ENCODE measurements around the gene TADA2A.
A peak's percentile ranks its signal among the peaks of the same experiment; 100 is the strongest.

Gene TADA2A

DNA sequence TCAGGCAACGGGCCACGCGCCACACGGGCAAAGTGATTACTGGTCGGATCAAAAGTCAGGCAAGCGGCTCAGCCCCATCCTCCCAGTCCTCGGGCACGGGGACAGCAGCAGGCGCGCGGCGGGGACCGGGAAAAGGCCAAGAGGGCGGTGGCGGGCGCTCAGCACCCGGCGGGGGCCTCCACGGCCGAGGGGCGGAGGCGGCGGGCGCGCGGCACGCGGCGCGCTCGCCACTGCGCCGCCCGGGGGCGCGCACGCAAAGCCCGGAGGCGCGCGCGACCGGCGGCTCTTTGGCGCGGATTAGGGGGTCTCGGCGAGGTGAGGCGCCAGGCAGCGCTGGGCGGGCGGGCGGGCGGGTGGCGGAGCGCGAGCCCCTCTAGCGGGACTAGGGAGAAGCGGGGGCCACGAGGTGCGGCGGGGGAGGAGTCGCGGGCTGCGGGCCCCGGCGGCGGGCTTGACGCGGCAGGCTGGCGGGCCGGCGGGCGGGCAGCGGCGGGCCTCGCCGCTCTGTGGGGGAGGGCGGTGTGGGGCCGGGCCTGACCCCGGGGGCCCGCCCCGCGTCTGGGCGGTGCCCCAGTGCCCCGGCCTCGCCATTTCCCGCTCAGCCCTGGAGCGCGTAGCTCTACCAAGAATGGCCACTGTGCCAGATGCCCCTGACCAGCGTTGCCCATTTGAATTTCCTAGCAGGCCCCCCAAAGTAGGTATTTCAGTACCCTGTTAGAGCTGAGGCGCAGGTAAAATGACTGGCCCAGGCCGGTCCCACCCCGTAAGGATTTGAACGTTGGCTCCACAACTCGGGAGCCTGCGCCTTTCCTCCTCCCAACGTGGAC, at the start of gene TADA2A, which contains the start of gene ACACA (continued):
- TF ChIP-seq ZNF155 (tag by site-specific recombination; IDR thresholded peaks at IDR 0.05) (no peak), ZBTB20 (tag by site-specific recombination; IDR thresholded peaks at IDR 0.05) (peak; percentile 72), ZNF324 (tag by site-specific recombination; IDR thresholded peaks at IDR 0.05) (0 out of 2 replicates have a peak, but pooled peaks have one; percentile 47), ZNF654 (tag by site-specific recombination; IDR thresholded peaks at IDR 0.05; ENCODE audit: low read depth) (no peak), MEIS1 (CRISPR knock-in tag; IDR thresholded peaks at IDR 0.05; ENCODE audit: borderline replicate concordance) (no peak), KLF16 (tag by site-specific recombination; IDR thresholded peaks at IDR 0.05) (no peak), ZNF157 (tag by site-specific recombination; IDR thresholded peaks at IDR 0.05) (no peak), KLF9 (tag by site-specific recombination; IDR thresholded peaks at IDR 0.05; ENCODE audit: low read depth) (peak; percentile 48; the same call in 1 of the 2 replicates), ZNF423 (tag by site-specific recombination; IDR thresholded peaks at IDR 0.05) (no peak), ZNF202 (tag by site-specific recombination; IDR thresholded peaks at IDR 0.05; ENCODE audit: borderline replicate concordance) (no peak), ZNF785 (tag by site-specific recombination; IDR thresholded peaks at IDR 0.05) (no peak), ZNF549 (tag by site-specific recombination; IDR thresholded peaks at IDR 0.05) (no peak), ZNF133 (tag by site-specific recombination; IDR thresholded peaks at IDR 0.05) (no peak), HOXC10 (CRISPR knock-in tag; IDR thresholded peaks at IDR 0.05) (no peak), YY1 (tag by site-specific recombination; IDR thresholded peaks at IDR 0.05) (peak; percentile 43; the same call in 1 of the 2 replicates), ZNF48 (tag by site-specific recombination; IDR thresholded peaks at IDR 0.05) (no peak), ZNF335 (tag by site-specific recombination; conservative IDR thresholded peaks at IDR 0.05) (0 out of 2 replicates have a peak, but pooled peaks have one; percentile 94), KLF8 (tag by site-specific recombination; IDR thresholded peaks at IDR 0.05) (peak; percentile 65), ZNF394 (tag by site-specific recombination; IDR thresholded peaks at IDR 0.05; ENCODE audit: borderline replicate concordance) (no peak), ZNF132 (tag by site-specific recombination; IDR thresholded peaks at IDR 0.05; ENCODE audit: borderline replicate concordance) (no peak), SP2 (tag by site-specific recombination; IDR thresholded peaks at IDR 0.05) (peak; percentile 74), ZSCAN30 (tag by site-specific recombination; IDR thresholded peaks at IDR 0.05) (0 out of 2 replicates have a peak, but pooled peaks have one; percentile 39), ZNF610 (tag by site-specific recombination; IDR thresholded peaks at IDR 0.05; ENCODE audit: borderline replicate concordance) (0 out of 2 replicates have a peak, but pooled peaks have one; percentile 25), ZNF248 (tag by site-specific recombination; IDR thresholded peaks at IDR 0.05) (no peak), ZNF791 (tag by site-specific recombination; IDR thresholded peaks at IDR 0.05) (no peak), ZNF169 (tag by site-specific recombination; IDR thresholded peaks at IDR 0.05) (no peak), TRIM28 (IDR thresholded peaks at IDR 0.05; ENCODE audit: borderline replicate concordance, low read length) (no peak)
- TF ChIP-seq, protein P1, sequence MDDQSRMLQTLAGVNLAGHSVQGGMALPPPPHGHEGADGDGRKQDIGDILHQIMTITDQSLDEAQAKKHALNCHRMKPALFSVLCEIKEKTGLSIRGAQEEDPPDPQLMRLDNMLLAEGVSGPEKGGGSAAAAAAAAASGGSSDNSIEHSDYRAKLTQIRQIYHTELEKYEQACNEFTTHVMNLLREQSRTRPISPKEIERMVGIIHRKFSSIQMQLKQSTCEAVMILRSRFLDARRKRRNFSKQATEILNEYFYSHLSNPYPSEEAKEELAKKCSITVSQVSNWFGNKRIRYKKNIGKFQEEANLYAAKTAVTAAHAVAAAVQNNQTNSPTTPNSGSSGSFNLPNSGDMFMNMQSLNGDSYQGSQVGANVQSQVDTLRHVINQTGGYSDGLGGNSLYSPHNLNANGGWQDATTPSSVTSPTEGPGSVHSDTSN (CRISPR knock-in tag; IDR thresholded peaks at IDR 0.05) = no peak; the same call in 1 of the 2 replicates
- TF ChIP-seq, protein P2, sequence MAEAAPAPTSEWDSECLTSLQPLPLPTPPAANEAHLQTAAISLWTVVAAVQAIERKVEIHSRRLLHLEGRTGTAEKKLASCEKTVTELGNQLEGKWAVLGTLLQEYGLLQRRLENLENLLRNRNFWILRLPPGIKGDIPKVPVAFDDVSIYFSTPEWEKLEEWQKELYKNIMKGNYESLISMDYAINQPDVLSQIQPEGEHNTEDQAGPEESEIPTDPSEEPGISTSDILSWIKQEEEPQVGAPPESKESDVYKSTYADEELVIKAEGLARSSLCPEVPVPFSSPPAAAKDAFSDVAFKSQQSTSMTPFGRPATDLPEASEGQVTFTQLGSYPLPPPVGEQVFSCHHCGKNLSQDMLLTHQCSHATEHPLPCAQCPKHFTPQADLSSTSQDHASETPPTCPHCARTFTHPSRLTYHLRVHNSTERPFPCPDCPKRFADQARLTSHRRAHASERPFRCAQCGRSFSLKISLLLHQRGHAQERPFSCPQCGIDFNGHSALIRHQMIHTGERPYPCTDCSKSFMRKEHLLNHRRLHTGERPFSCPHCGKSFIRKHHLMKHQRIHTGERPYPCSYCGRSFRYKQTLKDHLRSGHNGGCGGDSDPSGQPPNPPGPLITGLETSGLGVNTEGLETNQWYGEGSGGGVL (tag by site-specific recombination; IDR thresholded peaks at IDR 0.05) = no peak
- TF ChIP-seq, protein P3, sequence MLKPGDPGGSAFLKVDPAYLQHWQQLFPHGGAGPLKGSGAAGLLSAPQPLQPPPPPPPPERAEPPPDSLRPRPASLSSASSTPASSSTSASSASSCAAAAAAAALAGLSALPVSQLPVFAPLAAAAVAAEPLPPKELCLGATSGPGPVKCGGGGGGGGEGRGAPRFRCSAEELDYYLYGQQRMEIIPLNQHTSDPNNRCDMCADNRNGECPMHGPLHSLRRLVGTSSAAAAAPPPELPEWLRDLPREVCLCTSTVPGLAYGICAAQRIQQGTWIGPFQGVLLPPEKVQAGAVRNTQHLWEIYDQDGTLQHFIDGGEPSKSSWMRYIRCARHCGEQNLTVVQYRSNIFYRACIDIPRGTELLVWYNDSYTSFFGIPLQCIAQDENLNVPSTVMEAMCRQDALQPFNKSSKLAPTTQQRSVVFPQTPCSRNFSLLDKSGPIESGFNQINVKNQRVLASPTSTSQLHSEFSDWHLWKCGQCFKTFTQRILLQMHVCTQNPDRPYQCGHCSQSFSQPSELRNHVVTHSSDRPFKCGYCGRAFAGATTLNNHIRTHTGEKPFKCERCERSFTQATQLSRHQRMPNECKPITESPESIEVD (tag by site-specific recombination; IDR thresholded peaks at IDR 0.05) = no peak
- TF ChIP-seq, protein P4, sequence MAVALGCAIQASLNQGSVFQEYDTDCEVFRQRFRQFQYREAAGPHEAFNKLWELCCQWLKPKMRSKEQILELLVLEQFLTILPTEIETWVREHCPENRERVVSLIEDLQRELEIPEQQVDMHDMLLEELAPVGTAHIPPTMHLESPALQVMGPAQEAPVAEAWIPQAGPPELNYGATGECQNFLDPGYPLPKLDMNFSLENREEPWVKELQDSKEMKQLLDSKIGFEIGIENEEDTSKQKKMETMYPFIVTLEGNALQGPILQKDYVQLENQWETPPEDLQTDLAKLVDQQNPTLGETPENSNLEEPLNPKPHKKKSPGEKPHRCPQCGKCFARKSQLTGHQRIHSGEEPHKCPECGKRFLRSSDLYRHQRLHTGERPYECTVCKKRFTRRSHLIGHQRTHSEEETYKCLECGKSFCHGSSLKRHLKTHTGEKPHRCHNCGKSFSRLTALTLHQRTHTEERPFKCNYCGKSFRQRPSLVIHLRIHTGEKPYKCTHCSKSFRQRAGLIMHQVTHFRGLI (tag by site-specific recombination; IDR thresholded peaks at IDR 0.05) = no peak
- TF ChIP-seq, protein P5, sequence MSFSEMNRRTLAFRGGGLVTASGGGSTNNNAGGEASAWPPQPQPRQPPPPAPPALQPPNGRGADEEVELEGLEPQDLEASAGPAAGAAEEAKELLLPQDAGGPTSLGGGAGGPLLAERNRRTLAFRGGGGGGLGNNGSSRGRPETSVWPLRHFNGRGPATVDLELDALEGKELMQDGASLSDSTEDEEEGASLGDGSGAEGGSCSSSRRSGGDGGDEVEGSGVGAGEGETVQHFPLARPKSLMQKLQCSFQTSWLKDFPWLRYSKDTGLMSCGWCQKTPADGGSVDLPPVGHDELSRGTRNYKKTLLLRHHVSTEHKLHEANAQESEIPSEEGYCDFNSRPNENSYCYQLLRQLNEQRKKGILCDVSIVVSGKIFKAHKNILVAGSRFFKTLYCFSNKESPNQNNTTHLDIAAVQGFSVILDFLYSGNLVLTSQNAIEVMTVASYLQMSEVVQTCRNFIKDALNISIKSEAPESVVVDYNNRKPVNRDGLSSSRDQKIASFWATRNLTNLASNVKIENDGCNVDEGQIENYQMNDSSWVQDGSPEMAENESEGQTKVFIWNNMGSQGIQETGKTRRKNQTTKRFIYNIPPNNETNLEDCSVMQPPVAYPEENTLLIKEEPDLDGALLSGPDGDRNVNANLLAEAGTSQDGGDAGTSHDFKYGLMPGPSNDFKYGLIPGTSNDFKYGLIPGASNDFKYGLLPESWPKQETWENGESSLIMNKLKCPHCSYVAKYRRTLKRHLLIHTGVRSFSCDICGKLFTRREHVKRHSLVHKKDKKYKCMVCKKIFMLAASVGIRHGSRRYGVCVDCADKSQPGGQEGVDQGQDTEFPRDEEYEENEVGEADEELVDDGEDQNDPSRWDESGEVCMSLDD (tag by site-specific recombination; IDR thresholded peaks at IDR 0.05) = peak; percentile 67; the same call in 1 of the 2 replicates

Data from HEK293 (cell line).